Ascending aorta (tissue), 2 donors: ENCODE measurements around the gene HDAC7. TPM values are rescaled to one million over a fixed set of nuclear protein-coding genes. Genes with fewer than 3 reads are reported as not detected.
A peak's percentile ranks its signal among the peaks of the same experiment; 100 is the strongest.

Experiments
- DNase-seq, 2 donors: peaks; one replicate each; pipeline ENCODE4 v3.0.0-alpha.2; 2019; ENCODE audit warnings: low spot score in 2 of 2
- H3K27ac ChIP-seq, 2 donors: fragments of 200-600 bp; sonication (generic); one replicate each; pipeline ENCODE4 v1.5.1; 2016 to 2017; ENCODE audit warnings: mild to moderate bottlenecking in 1 of 2
- H3K27me3 ChIP-seq: fragments of 200-600 bp; sonication (generic); one replicate; pipeline ENCODE4 v1.5.1; 2017
- H3K36me3 ChIP-seq, 2 donors: fragments of 200-600 bp; sonication (generic); one replicate each; pipeline ENCODE4 v1.5.1; 2016
- H3K4me1 ChIP-seq, 2 donors: fragments of 200-600 bp; sonication (generic); one replicate each; pipeline ENCODE4 v1.5.1; 2016 to 2017; ENCODE audit warnings: mild to moderate bottlenecking in 1 of 2
- H3K4me3 ChIP-seq, 2 donors: fragments of 200-600 bp; sonication (generic); one replicate each; pipeline ENCODE4 v1.5.1; 2016 to 2017; ENCODE audit warnings: mild to moderate bottlenecking in 1 of 2
- H3K9me3 ChIP-seq, 2 donors: fragments of 200-600 bp; sonication (generic); one replicate each; pipeline ENCODE4 v1.5.1; 2016
- intact Hi-C: fragments of 100-400 bp; cut with DNase I; formaldehyde crosslinking; loops from one replicate; pipeline ENCODE4 v1.15.1; 2023
- total RNA-seq: library from RNA; depleted of rRNA; stranded (reverse); fragments of >200 nt; gene quantifications from one replicate; pipeline ENCODE4 v1.1.0, GENCODE V29; 2016
- TF ChIP-seq, protein P1 (sequence below), 3 experiments: fragments of 200-600 bp in 2 of 3; fragments of 450-650 bp in 1 of 3; sonication (generic) in 2 of 3; IDR thresholded peaks; one replicate each; pipeline ENCODE4 v1.5.1; 2016 to 2019; ENCODE audit warnings: antibody characterized with exemption in 3 of 3, mild to moderate bottlenecking in 1 of 3, moderate library complexity in 1 of 3

Gene HDAC7
- total RNA-seq, 1 donor from 2014 or later = 202 TPM

DNA sequence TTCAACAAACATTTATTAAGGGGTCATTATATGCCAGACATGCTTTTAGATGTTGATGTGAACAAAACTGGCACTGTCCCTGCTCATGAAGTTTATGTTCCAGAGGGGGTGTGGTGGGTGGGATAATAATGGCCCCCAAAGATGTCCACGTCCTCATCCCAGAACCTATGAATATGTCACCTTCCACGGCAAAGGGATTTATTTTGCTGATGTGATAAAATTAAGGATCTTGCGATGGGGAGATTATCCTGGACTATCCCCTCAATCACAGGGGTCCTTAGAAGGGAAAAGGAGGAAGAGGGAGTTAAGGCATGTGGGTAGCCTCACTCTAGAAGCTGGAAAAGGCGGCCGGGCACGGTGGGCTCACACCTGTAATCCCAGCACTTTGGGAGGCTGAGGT is 48.4 kb downstream of the HDAC7 start:
- no peaks in the 10 kb centered on the region for H3K9me3 ChIP-seq
- intact Hi-C loops = no loop called here
- H3K4me3 ChIP-seq = no peak overlapping the region
- H3K27ac ChIP-seq = no peak overlapping the region
- no peaks in the 10 kb centered on the region for H3K27me3 ChIP-seq
- TF ChIP-seq, protein P1, sequence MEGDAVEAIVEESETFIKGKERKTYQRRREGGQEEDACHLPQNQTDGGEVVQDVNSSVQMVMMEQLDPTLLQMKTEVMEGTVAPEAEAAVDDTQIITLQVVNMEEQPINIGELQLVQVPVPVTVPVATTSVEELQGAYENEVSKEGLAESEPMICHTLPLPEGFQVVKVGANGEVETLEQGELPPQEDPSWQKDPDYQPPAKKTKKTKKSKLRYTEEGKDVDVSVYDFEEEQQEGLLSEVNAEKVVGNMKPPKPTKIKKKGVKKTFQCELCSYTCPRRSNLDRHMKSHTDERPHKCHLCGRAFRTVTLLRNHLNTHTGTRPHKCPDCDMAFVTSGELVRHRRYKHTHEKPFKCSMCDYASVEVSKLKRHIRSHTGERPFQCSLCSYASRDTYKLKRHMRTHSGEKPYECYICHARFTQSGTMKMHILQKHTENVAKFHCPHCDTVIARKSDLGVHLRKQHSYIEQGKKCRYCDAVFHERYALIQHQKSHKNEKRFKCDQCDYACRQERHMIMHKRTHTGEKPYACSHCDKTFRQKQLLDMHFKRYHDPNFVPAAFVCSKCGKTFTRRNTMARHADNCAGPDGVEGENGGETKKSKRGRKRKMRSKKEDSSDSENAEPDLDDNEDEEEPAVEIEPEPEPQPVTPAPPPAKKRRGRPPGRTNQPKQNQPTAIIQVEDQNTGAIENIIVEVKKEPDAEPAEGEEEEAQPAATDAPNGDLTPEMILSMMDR (IDR thresholded peaks at IDR 0.05) = no peak
- peaks cover 16 to 27% of the 10 kb centered on the region in 2 donors for H3K4me1 ChIP-seq
- DNase-seq = no peak
- H3K36me3 ChIP-seq = no peaks in the 10 kb centered on the region

DNA sequence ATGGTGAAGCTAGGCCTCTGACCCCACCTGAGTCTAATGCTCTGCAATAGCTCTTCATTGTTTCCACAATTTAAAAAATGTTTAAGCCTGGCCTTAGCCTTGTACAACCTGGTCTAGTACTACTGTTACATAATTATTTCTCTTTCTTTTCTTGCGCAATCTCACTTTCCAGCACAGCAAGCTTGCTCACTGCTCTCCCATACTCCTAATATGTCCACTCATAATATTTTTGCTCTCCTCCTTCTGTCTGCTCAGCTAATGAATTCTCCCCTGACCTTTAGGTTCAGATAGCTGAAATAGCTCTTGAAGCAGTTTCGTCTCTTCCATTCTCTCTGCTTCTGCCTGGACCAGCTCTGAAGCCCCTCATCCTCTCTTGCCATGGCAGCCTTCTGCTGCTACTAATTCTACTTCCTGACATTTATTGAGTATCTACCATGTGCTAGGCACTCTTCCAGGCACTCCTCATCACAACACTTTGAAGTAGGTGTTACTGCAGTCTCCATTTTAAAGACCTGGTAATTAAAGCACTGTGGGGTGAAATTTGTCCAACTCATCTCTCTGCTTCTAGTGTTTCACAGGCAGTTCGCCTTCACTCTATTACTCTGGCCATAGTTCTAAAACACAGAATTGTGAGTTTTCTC is 49.5 kb downstream of the HDAC7 start:
- no peak overlapping the region for H3K4me3 ChIP-seq
- peaks cover 8 to 24% of the 10 kb centered on the region in 2 donors for H3K4me1 ChIP-seq
- no peak for DNase-seq
- no peaks in the 10 kb centered on the region for H3K36me3 ChIP-seq
- TF ChIP-seq, protein P1 (IDR thresholded peaks at IDR 0.05) = no peak
- intact Hi-C loops = no loop called here
- no peak overlapping the region for H3K27ac ChIP-seq
- no peaks in the 10 kb centered on the region for H3K27me3 ChIP-seq
- H3K9me3 ChIP-seq = no peaks in the 10 kb centered on the region

DNA sequence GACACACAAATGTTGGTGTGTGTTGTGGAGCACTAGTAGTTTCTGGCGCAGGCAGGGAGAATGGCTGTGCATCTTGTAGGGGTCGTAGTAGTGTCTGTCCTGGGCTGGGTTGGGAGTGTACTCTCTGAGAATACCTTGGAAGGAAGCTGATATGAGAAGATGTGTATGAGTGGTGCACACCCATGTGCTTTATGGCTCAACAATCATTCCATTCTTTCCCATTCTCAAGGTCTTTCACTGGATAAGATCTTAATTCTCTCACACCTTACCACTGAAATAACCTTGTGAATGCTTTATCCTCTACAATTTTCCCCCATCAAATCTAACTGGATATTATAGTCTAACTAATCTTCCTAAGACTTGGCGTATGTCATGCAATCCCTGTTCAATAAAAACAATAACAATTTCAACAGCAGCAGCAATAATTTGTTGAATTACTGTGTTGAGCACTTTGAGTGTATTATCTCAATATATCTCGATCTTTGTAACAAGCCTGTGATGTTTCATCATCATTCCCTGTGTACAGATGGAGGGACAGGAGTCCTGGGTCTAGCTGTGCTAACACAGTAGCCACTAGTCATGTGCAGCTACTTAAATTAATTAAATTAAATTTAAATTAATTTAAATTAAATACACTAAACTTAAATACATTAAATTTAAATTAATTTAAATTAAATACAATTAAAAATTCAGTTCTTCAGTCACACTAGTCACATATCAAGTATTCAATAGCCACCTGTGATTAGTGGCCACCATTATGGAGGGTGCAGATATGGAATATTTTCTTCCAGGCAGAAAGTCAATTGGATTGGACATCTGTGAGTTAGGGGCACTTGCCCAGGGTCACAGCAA is 50.2 kb downstream of the HDAC7 start:
- TF ChIP-seq, protein P1 (IDR thresholded peaks at IDR 0.05) = no peak
- intact Hi-C loops = no loop called here

DNA sequence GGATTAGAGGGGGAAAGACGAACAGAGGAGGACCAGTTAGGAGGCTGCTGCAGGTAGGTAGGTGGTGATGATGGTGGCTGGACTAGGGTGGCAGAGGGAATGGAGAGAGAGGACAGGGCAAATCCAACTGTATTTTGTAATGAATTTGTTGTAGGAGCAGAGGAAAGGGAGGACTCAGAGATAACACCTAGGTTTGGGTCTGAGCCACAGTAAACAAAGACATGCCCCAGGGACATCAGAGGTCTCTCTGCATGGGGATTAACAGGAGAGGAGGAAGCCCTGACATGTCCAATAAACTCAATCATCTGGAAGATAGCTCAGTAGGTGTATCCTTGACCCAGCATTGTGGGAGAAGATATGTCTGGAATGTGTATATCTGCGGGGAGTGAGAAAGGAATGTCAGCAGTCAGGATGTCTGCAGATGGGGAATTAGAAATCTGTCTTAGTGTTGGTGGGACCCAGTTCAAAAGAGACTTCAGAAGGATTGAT is 51.3 kb downstream of the HDAC7 start:
- H3K36me3 ChIP-seq = no peaks in the 10 kb centered on the region
- intact Hi-C loops = no loop called here
- DNase-seq = no peak
- no peak overlapping the region for H3K27ac ChIP-seq
- no peaks in the 10 kb centered on the region for H3K9me3 ChIP-seq
- no peaks in the 10 kb centered on the region for H3K27me3 ChIP-seq
- TF ChIP-seq, protein P1 (IDR thresholded peaks at IDR 0.05) = no peak
- peaks cover 0 to 12% of the 10 kb centered on the region in 2 donors for H3K4me1 ChIP-seq
- no peak overlapping the region for H3K4me3 ChIP-seq

More for the DNA sequence above, 50.2 kb downstream of the HDAC7 start:
- no peak for DNase-seq
- H3K4me3 ChIP-seq = no peak overlapping the region
- H3K4me1 ChIP-seq = peaks cover under 1 to 17% of the 10 kb centered on the region in 2 donors
- no peaks in the 10 kb centered on the region for H3K36me3 ChIP-seq
- no peaks in the 10 kb centered on the region for H3K9me3 ChIP-seq
- H3K27me3 ChIP-seq = no peaks in the 10 kb centered on the region
- no peak overlapping the region for H3K27ac ChIP-seq

DNA sequence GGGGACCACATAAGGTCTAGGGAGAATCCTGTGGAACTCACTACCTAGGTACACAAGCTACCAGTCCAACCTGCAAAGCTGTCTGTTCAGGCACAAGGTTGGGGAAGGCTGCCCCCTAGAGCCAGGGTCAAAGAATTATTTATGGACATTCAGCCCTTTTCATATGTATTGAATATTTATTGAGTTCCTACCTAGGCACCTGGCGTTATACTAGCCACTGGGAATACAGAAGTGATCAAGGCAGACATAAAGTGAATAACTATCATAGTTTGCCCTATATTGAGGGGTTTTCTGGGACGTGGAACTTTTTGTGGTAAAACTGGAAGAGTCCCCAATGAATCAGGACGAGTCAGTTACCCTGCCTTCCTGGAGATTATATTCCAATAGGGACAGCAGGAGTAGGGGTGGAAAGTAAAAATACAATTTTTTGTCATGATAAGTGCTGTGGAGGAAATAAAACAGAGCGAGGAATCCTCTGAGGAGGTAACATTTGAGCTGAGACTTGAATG is 52.4 kb downstream of the HDAC7 start:
- DNase-seq = no peak
- H3K36me3 ChIP-seq = no peaks in the 10 kb centered on the region
- TF ChIP-seq, protein P1 (IDR thresholded peaks at IDR 0.05) = peak; percentile 37 to 56 (median 39)
- intact Hi-C loops = loop anchor here (1.0 kb wide), 2 partner anchors 25 to 52 kb away; no protein-coding TSS in a partner anchor
- no peaks in the 10 kb centered on the region for H3K9me3 ChIP-seq
- H3K4me3 ChIP-seq = no peak overlapping the region
- H3K27me3 ChIP-seq = no peaks in the 10 kb centered on the region
- H3K4me1 ChIP-seq = peaks cover 0 to 8% of the 10 kb centered on the region in 2 donors
- H3K27ac ChIP-seq = no peak overlapping the region
